DMS153 (cell line): ENCODE results near the gene C14orf93.

Experiments used
- DNase-seq: peaks from one replicate; lab custom pipeline; 2025; lab: John Stamatoyannopoulos, UW

C14orf93 gene

GRCh38 chr14:22993517-22993916 lies 16.4 kb downstream of the C14orf93 start:
- no peak for DNase-seq

- no peak for DNase-seq
These were observed 18.1 kb downstream of the C14orf93 start for GRCh38 chr14:22991852-22992251.

- no peak for DNase-seq
These were observed 22.7 kb downstream of the C14orf93 start for GRCh38 chr14:22987291-22987690.

GRCh38 chr14:22986508-22987054 lies 23.4 kb downstream of the C14orf93 start:
- DNase-seq: peak; percentile 65

GRCh38 chr14:22985894-22986507 lies 23.9 kb downstream of the C14orf93 start:
- DNase-seq: no peak

GRCh38 chr14:22984959-22985658 lies 24.8 kb downstream of the C14orf93 start:
- DNase-seq: no peak

GRCh38 chr14:22982477-22983245 lies 27.3 kb downstream of the C14orf93 start, which contains the start of gene AJUBA:
Gene AJUBA, minus strand, starts transcription at chr14:22982551. Its CDS starts 285 bp downstream, at chr14:22982266.
- no peak for DNase-seq

GRCh38 chr14:22981876-22982476 lies 28.0 kb downstream of the C14orf93 start:
- no peak for DNase-seq

- no peak for DNase-seq
These were observed 28.7 kb downstream of the C14orf93 start for GRCh38 chr14:22981090-22981875.

- DNase-seq: no peak
These were observed 29.3 kb downstream of the C14orf93 start for GRCh38 chr14:22980672-22981089.

- no peak for DNase-seq
These were observed 30.1 kb downstream of the C14orf93 start for GRCh38 chr14:22979748-22980392.

GRCh38 chr14:22978981-22979671 lies 30.8 kb downstream of the C14orf93 start:
- no peak for DNase-seq

- DNase-seq: no peak
These were observed 31.5 kb downstream of the C14orf93 start for GRCh38 chr14:22978487-22978837.

- no peak for DNase-seq
These were observed 32.1 kb downstream of the C14orf93 start for GRCh38 chr14:22977684-22978486.

- no peak for DNase-seq
These were observed 32.6 kb downstream of the C14orf93 start for GRCh38 chr14:22977434-22977683.

GRCh38 chr14:22976620-22977433 lies 33.1 kb downstream of the C14orf93 start:
- no peak for DNase-seq

- DNase-seq: no peak
These were observed 35.2 kb downstream of the C14orf93 start for GRCh38 chr14:22974530-22975313.
